Measurements from ENCODE around the gene CFAP221.

The CFAP221 gene

GRCh38 chr2:119536211-119536610, 8.0 kb upstream of the CFAP221 start:
- no peak for DNase-seq (ENCODE audit: low spot score)
- H3K36me3 ChIP-seq (ENCODE audit: low read depth) = no peaks in the 10 kb centered on the region
- no peak overlapping the region for H3K4me3 ChIP-seq (ENCODE audit: severe bottlenecking)
- peaks cover 5% of the 10 kb centered on the region for H3K9me3 ChIP-seq (ENCODE audit: severe bottlenecking)
- ATAC-seq (ENCODE audit: low read depth) = no peak
- TF ChIP-seq CTCF (IDR thresholded peaks at IDR 0.05; ENCODE audit: poor library complexity, severe bottlenecking) = no peak
- no peak overlapping the region for H3K27ac ChIP-seq (ENCODE audit: poor library complexity, severe bottlenecking)
- H3K27me3 ChIP-seq (ENCODE audit: insufficient read depth, poor library complexity, severe bottlenecking) = no peaks in the 10 kb centered on the region
- H3K4me1 ChIP-seq (ENCODE audit: insufficient read depth, poor library complexity, severe bottlenecking) = no peaks in the 10 kb centered on the region

- H3K27me3 ChIP-seq (ENCODE audit: insufficient read depth, poor library complexity, severe bottlenecking) = no peaks in the 10 kb centered on the region
- no peak for DNase-seq (ENCODE audit: low spot score)
- H3K9me3 ChIP-seq (ENCODE audit: severe bottlenecking) = peaks cover 5% of the 10 kb centered on the region
Observed at GRCh38 chr2:119536707-119537106, 7.5 kb upstream of the CFAP221 start.

GRCh38 chr2:119537792-119538191, 6.5 kb upstream of the CFAP221 start:
- ATAC-seq (ENCODE audit: low read depth) = no peak
- H3K9me3 ChIP-seq (ENCODE audit: severe bottlenecking) = no peaks in the 10 kb centered on the region

More at GRCh38 chr2:119536707-119537106, 7.5 kb upstream of the CFAP221 start:
- no peak for TF ChIP-seq CTCF (IDR thresholded peaks at IDR 0.05; ENCODE audit: poor library complexity, severe bottlenecking)
- no peaks in the 10 kb centered on the region for H3K36me3 ChIP-seq (ENCODE audit: low read depth)
- H3K4me3 ChIP-seq (ENCODE audit: severe bottlenecking) = no peak overlapping the region
- no peak for ATAC-seq (ENCODE audit: low read depth)
- no peaks in the 10 kb centered on the region for H3K4me1 ChIP-seq (ENCODE audit: insufficient read depth, poor library complexity, severe bottlenecking)
- H3K27ac ChIP-seq (ENCODE audit: poor library complexity, severe bottlenecking) = no peak overlapping the region

GRCh38 chr2:119541476-119541875, 2.8 kb upstream of the CFAP221 start:
- TF ChIP-seq CTCF (IDR thresholded peaks at IDR 0.05; ENCODE audit: poor library complexity, severe bottlenecking) = no peak
- Histone ChIP-seq H3K27me3 (ENCODE audit: insufficient read depth, poor library complexity, severe bottlenecking) (no peaks in the 10 kb centered on the region), H3K4me3 (ENCODE audit: severe bottlenecking) (no peak overlapping the region), H3K4me1 (ENCODE audit: insufficient read depth, poor library complexity, severe bottlenecking) (peaks cover 3% of the 10 kb centered on the region), H3K27ac (ENCODE audit: poor library complexity, severe bottlenecking) (no peak overlapping the region), H3K9me3 (ENCODE audit: severe bottlenecking) (no peaks in the 10 kb centered on the region), H3K36me3 (ENCODE audit: low read depth) (no peaks in the 10 kb centered on the region; the same call in 1 of the 2 replicates)
- no peak for ATAC-seq (ENCODE audit: low read depth)
- no peak for DNase-seq (ENCODE audit: low spot score)

More at GRCh38 chr2:119537792-119538191, 6.5 kb upstream of the CFAP221 start:
- Histone ChIP-seq H3K4me1 (ENCODE audit: insufficient read depth, poor library complexity, severe bottlenecking) (no peaks in the 10 kb centered on the region), H3K36me3 (ENCODE audit: low read depth) (no peaks in the 10 kb centered on the region), H3K27me3 (ENCODE audit: insufficient read depth, poor library complexity, severe bottlenecking) (no peaks in the 10 kb centered on the region), H3K27ac (ENCODE audit: poor library complexity, severe bottlenecking) (no peak overlapping the region), H3K4me3 (ENCODE audit: severe bottlenecking) (no peak overlapping the region)
- no peak for TF ChIP-seq CTCF (IDR thresholded peaks at IDR 0.05; ENCODE audit: poor library complexity, severe bottlenecking)
- no peak for DNase-seq (ENCODE audit: low spot score)

- Histone ChIP-seq H3K9me3 (ENCODE audit: severe bottlenecking) (no peaks in the 10 kb centered on the region), H3K27ac (ENCODE audit: poor library complexity, severe bottlenecking) (no peak overlapping the region), H3K27me3 (ENCODE audit: insufficient read depth, poor library complexity, severe bottlenecking) (no peaks in the 10 kb centered on the region), H3K4me1 (ENCODE audit: insufficient read depth, poor library complexity, severe bottlenecking) (peaks cover 3% of the 10 kb centered on the region), H3K36me3 (ENCODE audit: low read depth) (no peaks in the 10 kb centered on the region; the same call in 1 of the 2 replicates), H3K4me3 (ENCODE audit: severe bottlenecking) (no peak overlapping the region)
- no peak for TF ChIP-seq CTCF (IDR thresholded peaks at IDR 0.05; ENCODE audit: poor library complexity, severe bottlenecking)
- DNase-seq (ENCODE audit: low spot score) (no peak), ATAC-seq (ENCODE audit: low read depth) (no peak)
Observed at GRCh38 chr2:119544939-119545475, 758 bp downstream of the CFAP221 start.
